ENCODE data around the gene HERPUD1. TPM values are rescaled to one million over a fixed set of nuclear protein-coding genes. Genes with fewer than 3 reads are reported as not detected.
A peak's percentile ranks its signal among the peaks of the same experiment; 100 is the strongest.

HERPUD1 gene
- total and polyA plus RNA-seq, 2 of the 13 experiments (the other 11 are each of a cell fraction or from before 2014, with no cell fraction given): 96.2 to 323 TPM

GRCh38 chr16:56919099-56919800 is 12.7 kb upstream of the HERPUD1 start (continued):
- TF ChIP-seq, protein P1, sequence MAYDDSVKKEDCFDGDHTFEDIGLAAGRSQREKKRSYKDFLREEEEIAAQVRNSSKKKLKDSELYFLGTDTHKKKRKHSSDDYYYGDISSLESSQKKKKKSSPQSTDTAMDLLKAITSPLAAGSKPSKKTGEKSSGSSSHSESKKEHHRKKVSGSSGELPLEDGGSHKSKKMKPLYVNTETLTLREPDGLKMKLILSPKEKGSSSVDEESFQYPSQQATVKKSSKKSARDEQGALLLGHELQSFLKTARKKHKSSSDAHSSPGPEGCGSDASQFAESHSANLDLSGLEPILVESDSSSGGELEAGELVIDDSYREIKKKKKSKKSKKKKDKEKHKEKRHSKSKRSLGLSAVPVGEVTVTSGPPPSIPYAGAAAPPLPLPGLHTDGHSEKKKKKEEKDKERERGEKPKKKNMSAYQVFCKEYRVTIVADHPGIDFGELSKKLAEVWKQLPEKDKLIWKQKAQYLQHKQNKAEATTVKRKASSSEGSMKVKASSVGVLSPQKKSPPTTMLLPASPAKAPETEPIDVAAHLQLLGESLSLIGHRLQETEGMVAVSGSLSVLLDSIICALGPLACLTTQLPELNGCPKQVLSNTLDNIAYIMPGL (CRISPR knock-in tag; IDR thresholded peaks at IDR 0.05; ENCODE audit: borderline replicate concordance in 1 of 2, low read depth in 1 of 2): peak in 1 of 2 experiments; percentile 58; a peak in 1 of 4 replicates
- TF ChIP-seq ZNF746 (CRISPR knock-in tag; IDR thresholded peaks at IDR 0.05) (peak; percentile 85; the same call in 1 of the 2 replicates), ZNF770 (CRISPR knock-in tag; IDR thresholded peaks at IDR 0.05) (peak; percentile 37; the same call in 1 of the 2 replicates), ZNF564 (CRISPR knock-in tag; IDR thresholded peaks at IDR 0.05) (peak; percentile 88; the same call in 1 of the 2 replicates), EP300 (IDR thresholded peaks at IDR 0.05; ENCODE audit: low read depth in 2 of 2, low read length in 2 of 2) (peak; percentile 74 to 95; a peak in 3 of 4 replicates), EP300 (CRISPR knock-in tag; IDR thresholded peaks at IDR 0.05; ENCODE audit: borderline replicate concordance) (peak; percentile 85), MTA1 (CRISPR knock-in tag; IDR thresholded peaks at IDR 0.05; ENCODE audit: borderline replicate concordance) (peak; percentile 97), STAT6 (CRISPR knock-in tag; IDR thresholded peaks at IDR 0.05; ENCODE audit: borderline replicate concordance) (peak; percentile 76; the same call in 1 of the 2 replicates), ZBTB40 (IDR thresholded peaks at IDR 0.05) (no peak), ZBTB40 (CRISPR knock-in tag; IDR thresholded peaks at IDR 0.05) (peak; percentile 68; the same call in 1 of the 2 replicates), ZMYM3 (CRISPR knock-in tag; IDR thresholded peaks at IDR 0.05) (peak; percentile 93), HMG20A (CRISPR knock-in tag; IDR thresholded peaks at IDR 0.05; ENCODE audit: borderline replicate concordance) (peak; percentile 83)
